GM12891 (cell line): Measurements from ENCODE around the gene ERCC6L2.

ENCODE experiments used
- DNase-seq: peaks from one replicate; pipeline ENCODE4 v3.0.0; 2011; ENCODE audit warnings: low spot score; ENCODE audit not compliant: insufficient read length
- FAIRE-seq: peaks from 2 replicates; lab custom pipeline; 2011; peaks lifted over from hg19 to GRCh38; lab: Jason Lieb, UNC
- PAX5 ChIP-seq: IDR thresholded peaks from 2 replicates; pipeline ENCODE4 v1.6.1; 2011; ENCODE audit warnings: low read length, moderate library complexity, mild to moderate bottlenecking; ENCODE audit not compliant: insufficient read depth, severe bottlenecking
- POLR2A ChIP-seq: IDR thresholded peaks from 2 replicates; pipeline ENCODE4 v1.6.1; 2011; ENCODE audit warnings: low read depth, low read length, control low read depth
- POLR2AphosphoS5 ChIP-seq: IDR thresholded peaks from 2 replicates; pipeline ENCODE4 v1.6.1; 2011; ENCODE audit warnings: low read depth, low read length, control low read depth
- POU2F2 ChIP-seq: IDR thresholded peaks from 2 replicates; pipeline ENCODE4 v1.6.1; 2011; ENCODE audit warnings: low read depth, mild to moderate bottlenecking, control low read depth, low read length, moderate library complexity
- SPI1 ChIP-seq: IDR thresholded peaks from 2 replicates; pipeline ENCODE4 v1.6.1; 2011; ENCODE audit warnings: low read depth, low read length, control low read depth
- TAF1 ChIP-seq: IDR thresholded peaks from 2 replicates; pipeline ENCODE4 v1.6.1; 2011; ENCODE audit warnings: low read depth, low read length, control low read depth

The ERCC6L2 gene

GRCh38 chr9:95910023-95910707 is 34.7 kb downstream of the ERCC6L2 start:
- FAIRE-seq (no peak), DNase-seq (no peak)
- TF ChIP-seq TAF1 = no peak
- no peak for TF ChIP-seq POU2F2
- no peak for TF ChIP-seq POLR2A
- TF ChIP-seq SPI1 = no peak
- no peak for TF ChIP-seq POLR2AphosphoS5
- no peak for TF ChIP-seq PAX5

GRCh38 chr9:95910770-95911340 is 35.4 kb downstream of the ERCC6L2 start:
- TF ChIP-seq POU2F2 (no peak), SPI1 (no peak), POLR2AphosphoS5 (no peak), PAX5 (no peak), TAF1 (no peak)
- DNase-seq (no peak), FAIRE-seq (no peak)

DNA sequence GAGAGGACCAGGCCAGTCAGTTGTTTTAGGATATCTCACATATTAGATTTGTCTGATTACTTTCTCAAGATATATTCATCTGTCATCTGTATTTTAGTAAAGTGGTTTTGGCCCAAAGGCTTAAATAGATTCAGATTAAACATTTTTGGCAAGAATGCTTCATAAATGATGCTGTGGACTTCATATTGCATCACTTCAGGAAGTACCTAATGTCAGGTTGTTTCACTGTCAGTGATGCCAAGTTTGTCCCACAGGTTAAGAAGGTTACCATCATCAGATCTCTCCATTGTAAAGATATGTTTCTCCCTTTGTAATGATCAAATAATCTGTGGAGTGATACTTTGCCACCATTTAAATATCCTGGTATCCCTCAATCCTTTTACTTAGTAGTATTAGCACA is 37.3 kb downstream of the ERCC6L2 start:
- DNase-seq = no peak
- no peak for TF ChIP-seq TAF1
- no peak for TF ChIP-seq PAX5
- TF ChIP-seq POLR2A = no peak
- TF ChIP-seq POU2F2 = no peak
- TF ChIP-seq SPI1 = no peak
- TF ChIP-seq POLR2AphosphoS5 = no peak
- no peak for FAIRE-seq

GRCh38 chr9:95920017-95920416 is 44.5 kb downstream of the ERCC6L2 start:
- FAIRE-seq = no peak
- TF ChIP-seq PAX5 (no peak), SPI1 (no peak), POLR2AphosphoS5 (no peak), TAF1 (no peak), POLR2A (no peak), POU2F2 (no peak)
- DNase-seq = no peak

- no peak for TF ChIP-seq POU2F2
- no peak for TF ChIP-seq POLR2A
- TF ChIP-seq PAX5 = no peak
- TF ChIP-seq SPI1 = no peak
- TF ChIP-seq POLR2AphosphoS5 = no peak
- TF ChIP-seq TAF1 = no peak
- no peak for FAIRE-seq
- DNase-seq = no peak
These were observed 48.3 kb downstream of the ERCC6L2 start for GRCh38 chr9:95923794-95924193.

DNA sequence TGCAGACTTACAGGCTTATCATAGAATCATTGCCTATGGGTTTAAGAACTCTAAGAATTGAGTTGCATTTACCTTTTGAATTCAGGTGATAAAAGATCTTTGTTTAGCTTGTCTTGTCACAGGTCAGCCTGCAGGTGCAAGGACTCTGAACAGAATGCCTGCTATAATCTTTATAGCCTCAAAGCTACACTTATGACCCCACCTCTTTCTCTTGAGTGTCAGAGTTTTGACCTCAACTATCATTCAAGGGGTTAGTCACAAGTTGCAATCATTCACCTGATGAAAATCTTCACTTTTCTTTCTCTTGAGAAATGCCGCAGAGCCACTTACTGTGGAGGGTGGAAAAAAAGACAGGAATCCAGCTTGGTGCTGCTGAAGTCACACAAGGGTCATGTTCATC is 49.5 kb downstream of the ERCC6L2 start:
- DNase-seq (no peak), FAIRE-seq (peak; percentile 13)
- TF ChIP-seq PAX5 (no peak), POLR2AphosphoS5 (no peak), TAF1 (no peak), POLR2A (no peak)

DNA sequence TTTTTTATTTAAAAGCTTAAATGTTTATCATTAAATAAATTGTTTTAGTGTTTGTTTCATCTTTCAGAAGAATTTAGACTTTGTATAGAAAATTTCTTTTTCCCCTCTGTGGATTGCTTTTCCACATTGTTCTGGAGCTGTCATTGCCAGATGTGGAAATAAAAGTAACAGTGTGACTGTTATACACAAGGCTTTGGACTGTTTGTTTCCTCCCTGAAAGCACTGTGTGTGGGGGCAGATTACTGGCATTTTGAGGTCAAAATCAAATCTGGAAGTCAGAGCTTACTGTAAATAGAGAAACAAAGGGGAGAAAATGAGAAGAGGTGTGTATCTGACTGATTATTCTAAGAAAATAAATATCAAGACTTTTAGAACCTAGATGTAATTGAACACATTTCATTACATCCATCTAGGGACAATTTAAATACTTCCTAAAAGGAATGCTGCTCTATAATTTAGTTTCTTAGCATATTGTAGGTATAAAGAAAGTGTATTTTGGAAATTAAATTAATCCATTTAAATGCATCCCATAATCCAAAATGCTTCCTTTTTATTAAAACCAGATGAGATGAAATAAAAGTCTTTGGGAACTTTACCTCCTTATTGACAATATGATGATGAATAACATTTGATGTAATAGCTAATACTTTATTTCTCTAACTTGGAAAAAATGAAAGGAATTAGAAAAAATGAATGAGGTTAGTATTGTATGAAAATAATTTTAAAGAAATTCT is 51.9 kb downstream of the ERCC6L2 start:
- TF ChIP-seq POLR2AphosphoS5 (no peak), PAX5 (no peak), POU2F2 (no peak), SPI1 (no peak), POLR2A (no peak), TAF1 (no peak)
- no peak for FAIRE-seq

DNA sequence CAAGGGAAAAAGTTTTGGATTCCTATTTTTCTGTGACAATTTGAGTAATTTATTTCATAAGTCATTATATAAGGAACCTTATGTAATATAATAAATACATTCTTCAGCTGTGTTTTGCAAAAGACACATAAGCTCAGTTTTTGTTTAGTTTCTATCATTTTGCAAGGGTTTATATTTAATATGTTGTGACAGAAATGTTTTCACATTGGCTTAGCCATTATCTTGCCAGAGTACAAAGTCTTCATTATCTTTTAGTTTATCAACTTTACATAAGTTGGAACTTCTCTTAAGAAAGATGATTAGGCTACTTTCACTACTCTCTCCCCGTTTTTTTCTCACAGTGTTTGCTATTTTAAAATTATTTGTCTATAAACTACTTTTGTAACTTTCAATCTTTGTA is 54.8 kb downstream of the ERCC6L2 start:
- TF ChIP-seq POU2F2 = no peak
- no peak for TF ChIP-seq SPI1
- TF ChIP-seq POLR2A = no peak
- TF ChIP-seq PAX5 = no peak
- no peak for TF ChIP-seq POLR2AphosphoS5
- no peak for TF ChIP-seq TAF1
- FAIRE-seq (no peak), DNase-seq (no peak)

More for the DNA sequence above, 51.9 kb downstream of the ERCC6L2 start:
- no peak for DNase-seq
